ENCODE data around the gene OTOP1.

DNA sequence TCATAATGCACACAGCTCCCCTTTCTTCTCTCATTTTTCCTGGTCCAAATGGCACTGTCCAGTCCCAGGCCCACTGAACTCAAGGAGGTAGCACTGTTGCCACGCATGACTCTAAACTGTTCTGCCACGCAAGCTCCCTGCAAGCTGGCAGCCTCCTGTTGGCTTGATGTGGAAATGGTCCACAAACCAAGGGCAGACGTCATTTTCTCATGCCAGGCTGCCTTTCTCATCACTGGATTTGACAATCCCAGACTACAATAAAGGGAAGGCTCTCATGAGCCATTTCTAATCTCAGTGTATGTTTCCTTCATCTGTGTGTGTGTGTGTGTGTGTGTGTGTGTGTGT is 22.4 kb downstream of the OTOP1 start:
- TF ChIP-seq EP300 (IDR thresholded peaks at IDR 0.05) (no peak), POLR2A (IDR thresholded peaks at IDR 0.05) (no peak), POLR2AphosphoS5 (IDR thresholded peaks at IDR 0.05) (no peak)
- TF ChIP-seq, protein P1, sequence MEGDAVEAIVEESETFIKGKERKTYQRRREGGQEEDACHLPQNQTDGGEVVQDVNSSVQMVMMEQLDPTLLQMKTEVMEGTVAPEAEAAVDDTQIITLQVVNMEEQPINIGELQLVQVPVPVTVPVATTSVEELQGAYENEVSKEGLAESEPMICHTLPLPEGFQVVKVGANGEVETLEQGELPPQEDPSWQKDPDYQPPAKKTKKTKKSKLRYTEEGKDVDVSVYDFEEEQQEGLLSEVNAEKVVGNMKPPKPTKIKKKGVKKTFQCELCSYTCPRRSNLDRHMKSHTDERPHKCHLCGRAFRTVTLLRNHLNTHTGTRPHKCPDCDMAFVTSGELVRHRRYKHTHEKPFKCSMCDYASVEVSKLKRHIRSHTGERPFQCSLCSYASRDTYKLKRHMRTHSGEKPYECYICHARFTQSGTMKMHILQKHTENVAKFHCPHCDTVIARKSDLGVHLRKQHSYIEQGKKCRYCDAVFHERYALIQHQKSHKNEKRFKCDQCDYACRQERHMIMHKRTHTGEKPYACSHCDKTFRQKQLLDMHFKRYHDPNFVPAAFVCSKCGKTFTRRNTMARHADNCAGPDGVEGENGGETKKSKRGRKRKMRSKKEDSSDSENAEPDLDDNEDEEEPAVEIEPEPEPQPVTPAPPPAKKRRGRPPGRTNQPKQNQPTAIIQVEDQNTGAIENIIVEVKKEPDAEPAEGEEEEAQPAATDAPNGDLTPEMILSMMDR (IDR thresholded peaks at IDR 0.05), result no peak

Data from sigmoid colon (tissue), 4 donors.